GM18867 (cell line): Measurements from ENCODE around the gene HEY2.

Experiments used
- ATAC-seq: cut with Tn5 transposase; IDR thresholded peaks from one replicate; pipeline ENCODE4 v1.9.1; 2021; ENCODE audit warnings: mild to moderate bottlenecking, moderate library complexity; ENCODE audit not compliant: unreplicated experiment

Gene HEY2

DNA sequence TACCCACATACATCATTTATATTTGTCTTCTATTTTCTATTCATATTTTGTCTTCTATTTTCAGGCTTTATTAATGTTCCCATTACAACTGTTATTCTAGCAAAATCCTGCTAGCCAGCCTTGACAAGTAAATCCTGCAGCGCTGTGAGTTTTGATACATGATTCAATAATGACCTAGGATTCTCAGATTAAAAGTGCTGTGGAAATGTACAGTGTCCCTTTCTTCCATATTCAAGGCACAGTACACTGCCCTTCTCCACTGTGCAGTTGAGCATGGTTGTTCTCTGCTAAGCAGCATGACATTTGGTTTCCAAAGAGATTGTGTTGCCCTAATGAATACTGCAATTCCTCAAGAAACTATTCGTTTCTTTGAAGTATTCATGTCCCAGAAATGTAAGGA lies 5.8 kb upstream of the HEY2 start:
- no peak for ATAC-seq

DNA sequence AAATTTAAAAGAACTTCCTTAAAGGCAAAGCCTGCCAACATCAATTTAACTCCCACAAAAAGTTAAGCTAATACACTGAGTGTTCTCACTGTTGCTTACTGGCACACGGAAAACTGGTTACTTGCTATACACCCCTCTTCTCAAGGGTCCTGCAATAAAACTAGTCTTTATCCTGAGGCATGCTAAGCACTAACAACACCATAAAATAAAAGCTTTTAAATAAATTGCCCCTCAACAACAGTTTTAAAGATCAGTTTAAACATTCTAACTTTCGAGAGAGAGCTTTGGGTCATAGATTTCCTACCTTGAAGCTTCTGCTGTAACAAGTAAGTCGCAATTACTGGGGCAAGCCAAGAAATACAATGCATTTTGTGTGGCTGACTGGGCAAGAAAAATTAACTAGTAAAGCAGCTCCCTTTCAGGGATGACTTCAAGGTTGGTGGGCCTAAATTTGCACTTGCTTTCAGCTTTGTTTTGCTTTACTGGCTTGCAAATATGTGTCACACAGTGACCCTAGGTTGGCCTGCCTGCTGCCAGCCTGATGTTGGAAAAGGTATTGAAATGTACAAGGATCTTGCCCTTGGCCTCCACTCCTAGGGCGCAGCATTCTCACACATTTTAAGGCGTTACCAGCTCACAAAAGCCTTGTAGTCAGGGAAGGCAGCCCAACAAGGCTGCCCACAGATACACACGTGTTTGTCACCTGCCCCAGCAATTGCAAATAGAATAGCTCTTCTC lies 4.0 kb upstream of the HEY2 start:
- ATAC-seq: no peak

DNA sequence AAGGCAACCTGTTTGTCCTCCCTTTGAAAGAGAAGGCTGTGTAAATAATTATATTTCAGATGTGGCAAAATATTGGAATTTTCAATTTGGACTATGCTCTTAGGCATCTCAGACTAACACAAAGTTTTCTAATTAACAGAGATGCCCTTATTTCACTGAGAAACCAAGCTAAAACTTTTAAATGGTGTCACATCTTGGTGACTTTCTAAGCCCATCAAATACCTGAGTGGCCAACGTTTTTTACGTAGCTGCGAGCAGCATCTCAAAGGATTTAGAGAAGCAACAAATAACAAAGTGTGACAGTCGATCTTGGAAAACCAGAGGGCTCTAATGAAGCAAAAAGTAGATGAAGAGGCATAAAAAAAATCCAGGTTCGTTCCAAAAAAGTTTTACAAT lies 3.4 kb upstream of the HEY2 start:
- no peak for ATAC-seq

DNA sequence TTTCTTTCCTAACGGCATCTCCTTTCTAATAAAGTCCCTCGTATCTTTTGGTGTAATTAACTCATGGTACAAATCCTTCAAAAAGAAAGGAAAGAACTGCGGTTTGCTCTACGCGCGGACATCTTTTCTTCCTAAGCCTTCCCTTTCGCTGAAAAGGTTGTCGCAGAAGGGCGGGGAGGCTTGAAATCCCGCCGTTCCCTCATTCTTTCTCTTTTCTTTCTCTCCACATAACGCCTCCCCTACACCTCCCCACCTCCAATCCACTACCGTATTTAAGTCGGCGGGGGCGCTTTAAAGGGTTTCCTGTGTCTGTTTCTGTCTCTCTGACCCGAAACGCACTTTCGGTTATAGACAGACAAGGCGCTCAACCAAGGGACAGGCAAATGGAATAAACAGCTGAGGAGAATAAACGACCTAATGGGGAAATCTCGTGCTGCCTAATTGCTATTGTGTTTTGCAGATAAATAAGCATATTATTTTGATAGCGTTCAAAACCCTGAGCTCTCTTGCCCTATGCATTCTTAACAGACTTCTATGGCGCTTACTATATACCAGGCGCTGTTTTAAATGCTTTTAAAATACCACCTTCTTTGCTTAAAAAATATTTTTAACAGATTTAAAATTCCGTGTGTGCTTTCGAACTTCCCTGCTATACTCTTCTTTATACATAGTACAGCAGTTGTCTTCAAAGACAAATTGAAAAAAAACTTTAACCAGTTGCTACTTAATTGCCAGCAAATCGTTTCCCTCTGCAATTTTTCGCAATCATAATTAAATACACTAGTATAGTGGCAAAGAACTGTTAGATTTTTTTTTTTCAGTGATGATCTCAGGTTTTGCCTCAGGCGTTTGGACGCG lies 2.5 kb upstream of the HEY2 start:
- peak; percentile 60 for ATAC-seq

DNA sequence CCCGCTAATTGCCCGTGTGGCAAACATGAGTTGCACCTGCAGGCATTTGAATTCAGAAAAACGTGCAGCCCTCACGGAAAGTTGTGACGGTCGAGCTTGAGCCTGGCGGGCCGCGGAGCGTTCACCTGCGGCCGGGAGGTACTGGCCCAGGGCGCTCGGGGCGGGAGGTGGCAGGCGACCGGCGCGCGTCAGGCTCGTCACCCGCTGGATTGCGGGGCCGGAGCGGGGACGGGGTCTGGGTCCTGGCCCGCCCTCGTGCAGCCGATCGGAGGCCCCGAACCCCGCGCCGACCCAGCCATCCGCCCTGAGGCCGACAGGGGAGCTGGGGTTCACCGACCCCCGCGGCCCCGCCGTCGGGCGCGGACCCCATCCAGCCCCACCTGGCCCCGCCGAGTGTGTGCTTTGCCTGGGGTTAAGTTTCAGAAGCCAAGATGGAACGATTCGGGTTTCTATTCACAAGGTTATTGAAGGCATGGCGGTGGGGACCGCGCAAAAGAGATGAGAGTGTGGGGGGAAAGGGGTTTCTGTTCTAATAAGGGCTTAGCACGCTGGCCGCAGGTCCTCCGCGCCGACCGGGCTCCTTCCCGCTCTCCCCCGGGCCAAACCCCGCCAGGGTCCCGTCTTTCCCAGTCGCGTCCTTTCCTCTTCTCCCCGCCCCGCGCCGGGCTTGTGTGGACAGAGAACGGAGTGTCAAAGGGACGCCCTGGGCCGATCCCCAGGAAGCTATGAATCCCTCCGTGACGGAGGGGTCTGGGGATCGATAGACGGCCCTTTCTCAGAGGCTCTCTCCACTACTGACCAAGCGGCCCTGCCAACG lies 1.6 kb upstream of the HEY2 start:
- ATAC-seq: no peak

DNA sequence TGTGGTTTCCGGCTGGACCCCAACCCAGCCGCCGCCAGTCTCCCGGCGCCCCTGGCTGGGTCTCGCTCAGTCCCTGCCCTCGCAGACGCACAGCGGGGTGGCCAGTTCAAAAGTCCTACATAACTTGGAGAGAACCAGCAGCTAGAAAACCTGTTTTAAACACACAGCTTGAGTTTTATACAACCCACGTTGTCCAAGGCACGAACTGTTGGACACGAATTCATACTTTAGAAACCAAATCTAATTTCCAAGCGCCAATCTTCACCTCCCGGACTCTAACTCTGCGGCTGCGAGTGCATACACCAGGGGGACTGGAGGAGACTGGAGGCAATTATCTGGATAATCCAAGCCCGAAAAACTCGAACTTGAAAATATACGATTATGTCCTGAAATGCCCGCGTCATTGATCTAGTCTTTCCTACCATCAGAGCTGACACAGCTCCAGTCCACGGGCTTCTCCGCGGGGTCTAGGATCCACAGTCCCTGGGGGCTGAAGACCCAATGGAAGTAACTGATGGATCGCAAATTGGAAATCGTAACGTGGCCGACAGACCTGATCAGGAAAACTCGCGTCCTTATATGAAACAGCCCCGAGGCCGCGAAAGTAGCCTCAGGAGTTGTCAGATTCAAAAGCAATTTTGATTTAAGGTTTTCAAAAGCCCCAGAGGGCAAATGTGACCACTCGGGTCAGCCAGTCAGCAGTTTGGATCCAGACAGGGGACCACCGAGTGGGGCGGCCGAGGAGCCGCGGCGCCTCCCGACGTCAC lies 843 bp upstream of the HEY2 start:
- ATAC-seq: no peak

DNA sequence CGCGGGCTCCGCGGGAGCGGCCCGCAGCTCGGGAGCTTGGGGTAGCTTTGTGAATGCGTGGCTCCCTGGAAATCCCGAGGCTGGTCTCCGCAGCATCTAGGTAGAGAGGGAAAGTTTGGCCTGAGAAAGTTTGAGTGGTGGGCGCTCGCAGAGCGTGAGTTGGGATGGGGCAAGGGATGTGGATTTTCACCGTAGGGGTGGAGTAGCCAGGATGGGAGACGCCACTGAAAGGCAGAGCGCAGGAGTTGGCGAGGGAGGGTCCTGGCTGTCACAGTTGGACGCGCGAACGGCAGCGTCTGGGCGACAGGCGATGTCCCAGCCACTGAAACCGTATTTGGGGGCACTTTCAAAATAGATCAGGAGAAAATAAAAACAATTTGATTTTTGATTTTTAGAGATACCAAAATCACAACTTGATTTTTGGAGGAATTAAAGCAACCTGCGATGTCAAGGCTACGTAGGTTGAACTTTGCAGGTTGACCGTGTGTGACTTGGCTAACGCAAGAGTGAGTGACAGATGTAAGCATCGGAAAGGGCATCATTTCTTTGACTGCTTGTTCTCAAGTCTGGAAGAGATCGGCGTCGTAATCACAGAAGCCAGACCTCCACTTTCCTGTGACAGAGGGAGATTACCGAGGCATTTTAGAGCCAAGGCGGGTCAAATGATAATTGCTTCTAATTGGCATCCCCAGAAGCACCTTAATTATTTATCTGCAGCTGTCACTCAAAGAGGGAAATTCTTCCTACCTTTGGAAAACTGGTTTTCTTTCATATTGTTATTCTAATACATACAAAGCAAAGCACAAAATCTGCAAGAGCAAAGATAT lies 646 bp downstream of the HEY2 start:
- no peak for ATAC-seq

DNA sequence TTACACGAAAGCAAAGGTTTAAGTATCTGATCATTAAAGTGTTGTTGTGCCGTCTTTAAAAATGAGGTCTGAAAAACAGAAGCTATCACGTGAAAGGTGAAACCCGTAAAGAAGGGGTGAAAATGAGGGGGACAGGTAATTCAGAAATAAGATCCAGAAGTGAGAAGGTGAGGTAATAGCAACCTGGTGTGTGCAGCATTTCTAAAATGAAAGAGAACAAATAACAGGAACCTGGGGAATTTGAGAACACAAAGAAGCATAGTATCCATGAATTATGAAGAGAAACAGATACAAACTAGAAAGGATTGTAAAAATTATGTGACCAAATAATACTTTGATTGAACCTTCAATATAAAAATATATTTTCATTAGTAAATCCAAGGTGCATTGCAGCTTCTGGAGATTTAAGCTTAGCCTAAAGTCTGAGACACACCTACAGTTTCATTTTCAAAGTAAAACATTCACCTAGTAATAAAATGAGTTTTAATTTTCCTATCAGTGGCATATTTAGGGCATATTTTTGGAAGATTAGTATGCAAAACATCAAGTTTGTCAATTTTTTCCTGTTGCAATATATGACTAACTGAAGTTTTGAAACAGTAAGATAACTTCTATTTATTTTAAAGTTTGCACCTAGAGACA lies 1.4 kb downstream of the HEY2 start:
- ATAC-seq: no peak

DNA sequence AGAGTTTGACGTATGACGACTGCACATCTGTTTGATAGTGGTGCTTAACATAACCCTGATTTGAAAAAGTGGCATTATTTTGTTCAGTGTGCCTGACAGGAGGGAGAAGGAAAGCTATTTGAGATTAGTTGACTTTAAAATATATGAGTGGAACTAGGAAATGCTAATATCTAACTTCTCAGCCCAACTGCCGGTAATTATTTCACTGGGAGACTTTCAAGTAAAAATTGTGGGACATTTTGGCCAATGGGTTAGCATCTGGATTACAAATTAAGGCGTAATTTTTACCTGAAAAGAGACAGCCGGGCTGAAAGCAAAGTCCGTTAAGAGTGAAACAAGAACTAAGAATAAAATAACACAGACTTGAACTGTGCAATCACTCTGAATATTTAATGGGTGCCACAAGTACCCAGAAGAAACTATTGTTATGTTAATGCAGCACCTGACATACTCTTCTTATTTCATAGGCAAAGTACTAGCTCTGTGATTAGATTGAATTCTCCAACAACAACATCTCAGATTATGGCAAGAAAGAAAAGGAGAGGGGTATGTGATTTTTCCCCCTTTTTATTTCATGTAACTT lies 2.0 kb downstream of the HEY2 start:
- ATAC-seq: no peak

DNA sequence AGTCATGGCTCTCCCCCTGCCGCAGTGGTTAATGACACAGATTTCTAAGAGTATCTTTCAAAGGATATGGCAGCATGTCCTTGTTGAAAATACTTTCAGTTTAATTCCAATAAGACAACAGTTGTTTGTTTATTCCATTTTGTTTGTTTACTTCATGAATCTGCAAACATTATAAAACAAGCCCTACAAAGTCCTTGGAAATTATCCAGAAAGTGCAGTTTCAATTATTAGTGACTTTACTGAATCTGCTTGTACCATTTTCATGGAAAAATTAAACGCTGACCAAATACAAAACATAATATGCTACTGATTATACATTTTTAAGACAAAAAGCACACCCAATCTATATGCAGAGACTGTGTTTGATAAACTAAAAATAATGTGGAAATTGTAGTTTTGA lies 3.3 kb downstream of the HEY2 start:
- no peak for ATAC-seq

DNA sequence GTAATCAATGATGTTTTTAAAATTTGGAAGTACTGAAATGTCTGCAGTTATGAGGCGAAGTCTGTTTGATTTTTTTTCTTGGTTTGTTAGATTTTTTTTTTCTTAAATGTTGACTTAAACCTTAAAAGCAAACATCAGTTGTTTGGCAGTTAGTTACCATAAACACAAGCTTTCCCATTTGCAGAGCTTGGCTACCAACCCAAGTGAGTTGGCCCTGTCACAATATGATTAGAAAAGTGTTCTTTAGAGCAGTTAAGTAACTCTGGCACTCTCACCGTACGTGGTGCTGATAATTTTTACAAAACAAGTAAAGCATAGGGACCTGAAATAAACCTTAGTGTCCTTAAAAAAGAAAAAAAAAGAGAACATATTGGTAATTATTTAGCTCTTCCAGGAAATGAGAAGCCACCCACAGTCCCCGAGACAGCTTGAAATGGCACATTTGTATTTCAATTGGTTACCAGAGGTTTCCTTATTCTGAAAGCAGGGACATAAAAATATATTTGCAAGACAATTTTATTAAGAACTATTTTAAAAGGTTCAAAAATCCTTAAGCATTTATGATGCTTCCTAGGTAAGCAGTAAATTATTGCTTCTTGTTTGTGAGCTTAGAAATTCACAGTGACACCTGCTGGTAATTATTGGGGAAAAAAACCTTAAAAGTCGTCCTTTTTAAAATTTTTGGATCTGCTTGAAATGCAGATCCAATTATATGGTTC lies 3.9 kb downstream of the HEY2 start:
- no peak for ATAC-seq

DNA sequence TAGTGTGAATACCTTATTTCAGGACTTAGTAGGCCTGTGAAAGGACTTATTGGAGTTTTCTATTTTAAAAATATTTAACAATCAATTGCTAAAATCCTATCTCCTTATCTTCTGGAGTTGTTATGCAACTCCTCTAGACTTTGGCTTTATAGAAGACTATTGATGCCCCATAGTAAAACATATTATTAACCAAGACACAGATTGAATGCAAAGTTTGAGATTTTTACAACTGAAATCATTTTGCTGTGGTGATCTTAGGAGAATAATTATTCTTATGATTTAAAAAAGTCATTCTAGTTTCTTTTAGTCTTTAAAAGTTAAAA lies 4.5 kb downstream of the HEY2 start:
- no peak for ATAC-seq

DNA sequence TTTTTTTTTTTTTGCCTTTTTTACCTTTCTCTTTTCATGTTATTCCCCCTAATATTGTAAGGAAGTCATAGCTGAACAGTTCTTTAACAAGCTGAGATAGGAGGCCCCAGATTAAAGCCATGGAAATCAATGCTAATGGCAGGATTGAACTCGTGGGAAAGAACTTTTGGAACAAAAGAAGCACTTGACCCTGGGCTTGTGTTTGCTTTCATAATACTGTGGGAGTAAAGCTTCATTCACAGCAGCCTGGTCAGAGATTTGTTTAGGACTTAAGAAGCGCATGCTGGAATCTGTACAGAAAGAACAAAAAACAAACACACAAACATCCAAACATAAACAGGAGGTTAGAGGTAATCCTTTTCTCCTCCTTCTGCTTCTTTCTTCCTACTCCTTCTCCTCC lies 5.1 kb downstream of the HEY2 start:
- no peak for ATAC-seq

DNA sequence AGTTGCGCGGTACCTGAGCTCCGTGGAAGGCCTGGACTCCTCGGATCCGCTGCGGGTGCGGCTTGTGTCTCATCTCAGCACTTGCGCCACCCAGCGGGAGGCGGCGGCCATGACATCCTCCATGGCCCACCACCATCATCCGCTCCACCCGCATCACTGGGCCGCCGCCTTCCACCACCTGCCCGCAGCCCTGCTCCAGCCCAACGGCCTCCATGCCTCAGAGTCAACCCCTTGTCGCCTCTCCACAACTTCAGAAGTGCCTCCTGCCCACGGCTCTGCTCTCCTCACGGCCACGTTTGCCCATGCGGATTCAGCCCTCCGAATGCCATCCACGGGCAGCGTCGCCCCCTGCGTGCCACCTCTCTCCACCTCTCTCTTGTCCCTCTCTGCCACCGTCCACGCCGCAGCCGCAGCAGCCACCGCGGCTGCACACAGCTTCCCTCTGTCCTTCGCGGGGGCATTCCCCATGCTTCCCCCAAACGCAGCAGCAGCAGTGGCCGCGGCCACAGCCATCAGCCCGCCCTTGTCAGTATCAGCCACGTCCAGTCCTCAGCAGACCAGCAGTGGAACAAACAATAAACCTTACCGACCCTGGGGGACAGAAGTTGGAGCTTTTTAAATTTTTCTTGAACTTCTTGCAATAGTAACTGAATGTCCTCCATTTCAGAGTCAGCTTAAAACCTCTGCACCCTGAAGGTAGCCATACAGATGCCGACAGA lies 9.9 kb downstream of the HEY2 start:
- ATAC-seq: peak; percentile 72

DNA sequence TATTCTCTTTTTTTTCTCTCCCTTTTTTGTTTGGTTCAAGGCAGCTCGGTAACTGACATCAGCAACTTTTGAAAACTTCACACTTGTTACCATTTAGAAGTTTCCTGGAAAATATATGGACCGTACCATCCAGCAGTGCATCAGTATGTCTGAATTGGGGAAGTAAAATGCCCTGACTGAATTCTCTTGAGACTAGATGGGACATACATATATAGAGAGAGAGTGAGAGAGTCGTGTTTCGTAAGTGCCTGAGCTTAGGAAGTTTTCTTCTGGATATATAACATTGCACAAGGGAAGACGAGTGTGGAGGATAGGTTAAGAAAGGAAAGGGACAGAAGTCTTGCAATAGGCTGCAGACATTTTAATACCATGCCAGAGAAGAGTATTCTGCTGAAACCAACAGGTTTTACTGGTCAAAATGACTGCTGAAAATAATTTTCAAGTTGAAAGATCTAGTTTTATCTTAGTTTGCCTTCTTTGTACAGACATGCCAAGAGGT lies 10.6 kb downstream of the HEY2 start:
- ATAC-seq: no peak

DNA sequence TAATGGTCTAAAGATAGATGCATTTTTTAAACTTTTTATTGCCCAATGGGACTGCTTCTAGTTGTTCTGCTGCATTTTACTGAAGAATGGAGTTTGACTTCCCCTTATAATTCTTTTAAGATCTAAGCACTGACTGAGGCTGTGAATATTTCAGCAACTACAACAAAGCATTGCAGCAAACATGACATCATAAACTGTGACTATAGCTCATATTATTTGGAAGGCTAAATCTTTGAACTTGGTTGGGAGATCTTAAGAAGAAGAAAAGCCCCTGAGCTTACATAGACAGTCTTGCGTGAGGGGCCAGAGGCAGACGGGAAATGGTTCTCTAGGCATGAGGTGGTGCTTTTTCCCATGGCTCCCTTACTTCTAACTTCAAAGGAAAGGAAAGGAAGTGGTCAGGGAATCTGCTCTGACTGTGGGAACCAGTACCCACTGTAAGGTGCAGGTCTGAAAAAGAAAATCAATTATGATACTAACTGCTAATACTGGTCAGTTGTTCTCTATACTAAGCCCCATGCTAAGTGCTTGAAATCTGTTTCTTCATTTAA lies 14.8 kb downstream of the HEY2 start:
- no peak for ATAC-seq

DNA sequence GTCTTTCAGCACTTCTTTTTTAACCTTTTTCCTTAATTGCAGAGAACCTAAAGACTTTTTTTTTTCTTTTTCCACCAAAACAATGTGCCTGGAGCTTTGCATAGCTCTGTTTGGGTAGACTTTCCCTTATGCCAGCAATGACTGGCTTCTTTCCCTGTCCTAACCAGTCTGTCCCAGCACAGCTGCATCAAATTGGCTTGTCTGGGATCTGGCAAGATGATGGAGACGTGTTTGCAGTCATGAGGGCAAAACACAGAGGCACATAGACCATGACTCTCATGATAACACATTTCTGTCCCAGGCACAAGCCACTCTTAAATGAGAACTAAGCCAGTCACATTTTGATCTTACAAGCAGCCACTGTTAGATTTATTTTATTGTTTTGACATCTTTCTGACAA lies 16.5 kb downstream of the HEY2 start:
- ATAC-seq: no peak

DNA sequence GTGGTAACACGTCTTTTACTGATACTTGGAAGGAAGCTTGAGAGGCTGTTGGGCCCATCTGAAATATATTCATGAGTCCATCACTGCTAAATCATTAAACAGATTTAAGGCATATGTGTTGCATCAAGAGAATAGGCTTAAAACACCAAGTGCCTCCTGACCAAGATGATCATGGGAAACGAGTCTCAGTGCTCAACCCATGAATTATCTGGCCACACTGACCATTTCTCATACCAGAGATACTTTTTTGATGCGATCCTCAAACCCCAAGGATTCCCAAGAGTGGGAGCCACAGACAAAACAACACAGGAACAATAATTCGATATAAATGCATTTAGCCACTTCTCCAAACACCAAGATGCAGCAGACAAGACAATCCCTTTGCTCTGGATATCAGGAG lies 17.2 kb downstream of the HEY2 start:
- ATAC-seq: no peak
